ENCODE measurements around the gene PWP1. TPM values are rescaled to one million over a fixed set of nuclear protein-coding genes. Genes with fewer than 3 reads are reported as not detected.

The PWP1 gene
- polyA plus RNA-seq, 4 donors, result 12.4 to 34.4 (median 22.0) TPM

GRCh38 chr12:107670999-107671643, 14.5 kb upstream of the PWP1 start:
- FAIRE-seq, result no peak

GRCh38 chr12:107677671-107678070, 7.9 kb upstream of the PWP1 start:
- peaks cover 0 to 9% (median 0%) of the 10 kb centered on the region in 3 donors for H3K27me3 ChIP-seq (ENCODE audit: control insufficient read depth in 3 of 3, insufficient read depth in 3 of 3, low read length in 3 of 3)
- 61 to 72% (median 63%) methylated on average over 6 of the region's 6 CpGs for WGBS, 3 donors
- no peak overlapping the region for H3K27ac ChIP-seq (ENCODE audit: low read depth in 1 of 3, low read length in 2 of 3)
- no peak overlapping the region for H3K4me3 ChIP-seq (ENCODE audit: low read depth in 1 of 3, low read length in 3 of 3)
- no peaks in the 10 kb centered on the region for H3K4me1 ChIP-seq (ENCODE audit: control insufficient read depth in 3 of 3, insufficient read depth in 2 of 3, low read depth in 1 of 3, low read length in 2 of 3)
- no peaks in the 10 kb centered on the region for H3K36me3 ChIP-seq (ENCODE audit: control insufficient read depth in 3 of 3, insufficient read depth in 2 of 3, low read depth in 1 of 3, low read length in 3 of 3)
- no peaks in the 10 kb centered on the region for H3K9me3 ChIP-seq (ENCODE audit: control insufficient read depth in 2 of 2, insufficient read depth in 1 of 2, low read depth in 1 of 2, low read length in 1 of 2)
- no peak for FAIRE-seq
- DNase-seq, result no peak

More at GRCh38 chr12:107670999-107671643, 14.5 kb upstream of the PWP1 start:
- no peaks in the 10 kb centered on the region for H3K4me1 ChIP-seq (ENCODE audit: control insufficient read depth in 3 of 3, insufficient read depth in 2 of 3, low read depth in 1 of 3, low read length in 2 of 3)
- no peaks in the 10 kb centered on the region for H3K36me3 ChIP-seq (ENCODE audit: control insufficient read depth in 3 of 3, insufficient read depth in 2 of 3, low read depth in 1 of 3, low read length in 3 of 3)
- 42 to 43% (median 42%) methylated on average over 10 of the region's 10 CpGs for WGBS, 3 donors
- no peaks in the 10 kb centered on the region for H3K9me3 ChIP-seq (ENCODE audit: control insufficient read depth in 2 of 2, insufficient read depth in 1 of 2, low read depth in 1 of 2, low read length in 1 of 2)
- no peak overlapping the region for H3K27ac ChIP-seq (ENCODE audit: low read depth in 1 of 3, low read length in 2 of 3)
- peaks cover 0 to 5% (median 0%) of the 10 kb centered on the region in 3 donors for H3K27me3 ChIP-seq (ENCODE audit: control insufficient read depth in 3 of 3, insufficient read depth in 3 of 3, low read length in 3 of 3)
- DNase-seq, result peak; percentile 23 to 45
- no peak overlapping the region for H3K4me3 ChIP-seq (ENCODE audit: low read depth in 1 of 3, low read length in 3 of 3)

- WGBS, 3 donors, result 60 to 65% (median 64%) methylated on average over 6 of the region's 6 CpGs
- peaks cover 0 to 9% (median 0%) of the 10 kb centered on the region in 3 donors for H3K27me3 ChIP-seq (ENCODE audit: control insufficient read depth in 3 of 3, insufficient read depth in 3 of 3, low read length in 3 of 3)
Observed at GRCh38 chr12:107679336-107679735, 6.3 kb upstream of the PWP1 start.

GRCh38 chr12:107681455-107681835, 4.2 kb upstream of the PWP1 start:
- no peaks in the 10 kb centered on the region for H3K36me3 ChIP-seq (ENCODE audit: control insufficient read depth in 3 of 3, insufficient read depth in 2 of 3, low read depth in 1 of 3, low read length in 3 of 3)
- peaks cover 0 to 4% of the 10 kb centered on the region in 2 donors for H3K9me3 ChIP-seq (ENCODE audit: control insufficient read depth in 2 of 2, insufficient read depth in 1 of 2, low read depth in 1 of 2, low read length in 1 of 2)
- H3K27ac ChIP-seq (ENCODE audit: low read depth in 1 of 3, low read length in 2 of 3), result no peak overlapping the region
- FAIRE-seq, result no peak
- 49 to 67% (median 64%) methylated on average over 5 of the region's 5 CpGs for WGBS, 3 donors
- peaks cover 0 to 9% (median 0%) of the 10 kb centered on the region in 3 donors for H3K27me3 ChIP-seq (ENCODE audit: control insufficient read depth in 3 of 3, insufficient read depth in 3 of 3, low read length in 3 of 3)
- DNase-seq, result no peak
- no peak overlapping the region for H3K4me3 ChIP-seq (ENCODE audit: low read depth in 1 of 3, low read length in 3 of 3)
- peaks cover 0 to 7% (median 2%) of the 10 kb centered on the region in 3 donors for H3K4me1 ChIP-seq (ENCODE audit: control insufficient read depth in 3 of 3, insufficient read depth in 2 of 3, low read depth in 1 of 3, low read length in 2 of 3)

More at GRCh38 chr12:107679336-107679735, 6.3 kb upstream of the PWP1 start:
- Histone ChIP-seq H3K9me3 (ENCODE audit: control insufficient read depth in 2 of 2, insufficient read depth in 1 of 2, low read depth in 1 of 2, low read length in 1 of 2) (peaks cover 0 to 4% of the 10 kb centered on the region in 2 donors), H3K27ac (ENCODE audit: low read depth in 1 of 3, low read length in 2 of 3) (no peak overlapping the region), H3K4me3 (ENCODE audit: low read depth in 1 of 3, low read length in 3 of 3) (no peak overlapping the region), H3K36me3 (ENCODE audit: control insufficient read depth in 3 of 3, insufficient read depth in 2 of 3, low read depth in 1 of 3, low read length in 3 of 3) (no peaks in the 10 kb centered on the region), H3K4me1 (ENCODE audit: control insufficient read depth in 3 of 3, insufficient read depth in 2 of 3, low read depth in 1 of 3, low read length in 2 of 3) (peaks cover 0 to 1% (median 0%) of the 10 kb centered on the region in 3 donors)
- DNase-seq, result no peak
- no peak for FAIRE-seq

- peaks cover 2 to 7% (median 3%) of the 10 kb centered on the region in 3 donors for H3K4me1 ChIP-seq (ENCODE audit: control insufficient read depth in 3 of 3, insufficient read depth in 2 of 3, low read depth in 1 of 3, low read length in 2 of 3)
- FAIRE-seq (no peak), DNase-seq (no peak)
- 76 to 83% (median 82%) methylated on average over 19 of the region's 19 CpGs for WGBS, 3 donors
- no peaks in the 10 kb centered on the region for H3K36me3 ChIP-seq (ENCODE audit: control insufficient read depth in 3 of 3, insufficient read depth in 2 of 3, low read depth in 1 of 3, low read length in 3 of 3)
- peaks cover 0 to 9% (median 0%) of the 10 kb centered on the region in 3 donors for H3K27me3 ChIP-seq (ENCODE audit: control insufficient read depth in 3 of 3, insufficient read depth in 3 of 3, low read length in 3 of 3)
- no peak overlapping the region for H3K4me3 ChIP-seq (ENCODE audit: low read depth in 1 of 3, low read length in 3 of 3)
- H3K27ac ChIP-seq (ENCODE audit: low read depth in 1 of 3, low read length in 2 of 3), result no peak overlapping the region
- H3K9me3 ChIP-seq (ENCODE audit: control insufficient read depth in 2 of 2, insufficient read depth in 1 of 2, low read depth in 1 of 2, low read length in 1 of 2), result peaks cover 0 to 4% of the 10 kb centered on the region in 2 donors
Observed at GRCh38 chr12:107681836-107682820, 3.5 kb upstream of the PWP1 start.

DNA sequence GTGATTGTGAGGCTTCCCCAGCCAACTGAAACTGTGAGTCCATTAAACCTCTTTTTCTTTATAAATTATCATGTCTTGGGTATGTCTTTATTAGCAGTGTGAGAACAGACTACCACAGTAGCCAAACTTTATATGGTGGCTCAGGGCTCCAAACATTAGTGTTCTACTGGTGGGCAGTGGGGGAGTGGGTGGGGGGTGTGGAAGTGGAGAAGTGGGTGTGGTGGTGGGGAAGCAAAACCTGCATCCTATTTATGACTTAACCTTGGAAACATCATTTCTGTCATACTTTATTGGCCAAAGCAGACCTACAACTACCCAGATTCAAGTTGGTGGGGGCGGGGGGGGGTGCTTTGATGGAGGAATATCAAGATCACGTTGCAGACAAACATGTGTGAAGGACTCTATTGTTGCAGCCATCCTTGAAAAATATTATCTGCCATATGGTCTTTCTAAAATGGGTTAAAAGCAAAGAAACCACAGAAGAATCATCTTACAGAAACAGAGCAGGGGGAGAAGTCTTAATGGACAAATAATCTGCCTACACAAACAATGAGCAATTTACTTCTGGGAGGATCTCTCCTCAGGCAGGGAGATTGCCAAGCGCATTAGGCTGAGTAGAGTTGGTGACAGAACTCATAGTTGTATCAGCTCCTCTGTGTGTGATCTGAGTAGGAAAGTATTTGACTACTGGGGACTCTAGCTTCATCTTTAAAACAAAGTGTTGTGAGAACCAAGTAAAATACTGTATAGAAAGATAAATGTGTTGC, 1.4 kb upstream of the PWP1 start:
- peaks cover 0 to 4% (median 3%) of the 10 kb centered on the region in 3 donors for H3K36me3 ChIP-seq (ENCODE audit: control insufficient read depth in 3 of 3, insufficient read depth in 2 of 3, low read depth in 1 of 3, low read length in 3 of 3)

GRCh38 chr12:107684990-107685359, 624 bp upstream of the PWP1 start:
- H3K27ac ChIP-seq (ENCODE audit: low read depth in 1 of 3, low read length in 2 of 3), result peak overlapping the region; percentile 4 to 94 (median 35)
- H3K27me3 ChIP-seq (ENCODE audit: control insufficient read depth in 3 of 3, insufficient read depth in 3 of 3, low read length in 3 of 3), result no peaks in the 10 kb centered on the region
- no peak for FAIRE-seq
- DNase-seq, result peak; percentile 84 to 90
- H3K36me3 ChIP-seq (ENCODE audit: control insufficient read depth in 3 of 3, insufficient read depth in 2 of 3, low read depth in 1 of 3, low read length in 3 of 3), result peaks cover 2 to 7% (median 4%) of the 10 kb centered on the region in 3 donors
- H3K4me1 ChIP-seq (ENCODE audit: control insufficient read depth in 3 of 3, insufficient read depth in 2 of 3, low read depth in 1 of 3, low read length in 2 of 3), result peaks cover 2 to 7% (median 3%) of the 10 kb centered on the region in 3 donors
- 5 to 9% (median 7%) methylated on average over 9 of the region's 9 CpGs for WGBS, 3 donors
- peaks cover 0 to 4% of the 10 kb centered on the region in 2 donors for H3K9me3 ChIP-seq (ENCODE audit: control insufficient read depth in 2 of 2, insufficient read depth in 1 of 2, low read depth in 1 of 2, low read length in 1 of 2)
- peak overlapping the region; percentile 56 to 84 (median 73) for H3K4me3 ChIP-seq (ENCODE audit: low read depth in 1 of 3, low read length in 3 of 3)

More for the DNA sequence above, 1.4 kb upstream of the PWP1 start:
- DNase-seq (peak in 1 of 2 donors; percentile 8), FAIRE-seq (no peak)
- Histone ChIP-seq H3K27me3 (ENCODE audit: control insufficient read depth in 3 of 3, insufficient read depth in 3 of 3, low read length in 3 of 3) (no peaks in the 10 kb centered on the region), H3K9me3 (ENCODE audit: control insufficient read depth in 2 of 2, insufficient read depth in 1 of 2, low read depth in 1 of 2, low read length in 1 of 2) (peaks cover 0 to 4% of the 10 kb centered on the region in 2 donors), H3K27ac (ENCODE audit: low read depth in 1 of 3, low read length in 2 of 3) (peak overlapping the region in 2 of 3 donors; percentile 4 to 94), H3K4me1 (ENCODE audit: control insufficient read depth in 3 of 3, insufficient read depth in 2 of 3, low read depth in 1 of 3, low read length in 2 of 3) (peaks cover 2 to 7% (median 3%) of the 10 kb centered on the region in 3 donors), H3K4me3 (ENCODE audit: low read depth in 1 of 3, low read length in 3 of 3) (peak overlapping the region in 1 of 3 donors; percentile 84)
- 59 to 73% (median 61%) methylated on average over 3 of the region's 3 CpGs for WGBS, 3 donors

All from small intestine (tissue), 7 donors.